ENCODE data around the gene CARD8.

DNA sequence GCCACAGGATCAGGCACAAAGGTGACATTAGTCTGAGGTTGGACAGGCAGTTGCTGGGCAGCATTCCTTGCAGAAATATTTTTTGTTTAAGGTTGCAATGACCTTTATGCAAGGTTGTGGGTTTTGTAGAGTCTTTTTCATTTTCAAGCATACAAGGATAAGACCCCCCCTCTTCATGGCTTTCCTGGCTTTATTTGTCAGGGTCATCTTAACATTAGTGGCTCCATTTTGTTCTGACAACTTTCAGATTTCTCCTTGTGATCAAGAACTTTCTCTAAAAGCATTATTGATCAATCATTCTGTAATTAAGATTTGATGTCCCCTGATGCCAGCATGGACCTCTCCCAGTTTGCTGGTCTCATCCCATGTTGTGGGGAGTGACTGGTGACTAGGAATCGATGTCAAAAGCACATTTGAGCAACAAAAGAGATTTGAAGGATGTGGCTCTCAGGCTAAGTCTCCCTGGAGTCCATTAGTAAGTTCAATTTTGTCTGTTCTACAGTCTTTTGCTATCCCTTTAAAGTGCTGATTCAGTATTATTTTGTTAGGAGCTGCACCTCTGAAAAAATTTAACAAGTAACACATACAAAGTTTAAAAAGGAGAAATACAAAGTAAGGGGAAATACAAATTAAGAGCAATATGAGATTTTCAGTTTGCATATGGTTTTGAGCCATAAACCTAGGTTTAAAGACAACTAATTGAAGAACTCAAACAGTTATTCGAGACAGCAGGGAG, 5.3 kb downstream of the CARD8 start:
- no peak for TF ChIP-seq POLR2AphosphoS5 (IDR thresholded peaks at IDR 0.05)
- TF ChIP-seq, protein P1, sequence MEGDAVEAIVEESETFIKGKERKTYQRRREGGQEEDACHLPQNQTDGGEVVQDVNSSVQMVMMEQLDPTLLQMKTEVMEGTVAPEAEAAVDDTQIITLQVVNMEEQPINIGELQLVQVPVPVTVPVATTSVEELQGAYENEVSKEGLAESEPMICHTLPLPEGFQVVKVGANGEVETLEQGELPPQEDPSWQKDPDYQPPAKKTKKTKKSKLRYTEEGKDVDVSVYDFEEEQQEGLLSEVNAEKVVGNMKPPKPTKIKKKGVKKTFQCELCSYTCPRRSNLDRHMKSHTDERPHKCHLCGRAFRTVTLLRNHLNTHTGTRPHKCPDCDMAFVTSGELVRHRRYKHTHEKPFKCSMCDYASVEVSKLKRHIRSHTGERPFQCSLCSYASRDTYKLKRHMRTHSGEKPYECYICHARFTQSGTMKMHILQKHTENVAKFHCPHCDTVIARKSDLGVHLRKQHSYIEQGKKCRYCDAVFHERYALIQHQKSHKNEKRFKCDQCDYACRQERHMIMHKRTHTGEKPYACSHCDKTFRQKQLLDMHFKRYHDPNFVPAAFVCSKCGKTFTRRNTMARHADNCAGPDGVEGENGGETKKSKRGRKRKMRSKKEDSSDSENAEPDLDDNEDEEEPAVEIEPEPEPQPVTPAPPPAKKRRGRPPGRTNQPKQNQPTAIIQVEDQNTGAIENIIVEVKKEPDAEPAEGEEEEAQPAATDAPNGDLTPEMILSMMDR (IDR thresholded peaks at IDR 0.05), result no peak
- TF ChIP-seq EP300 (IDR thresholded peaks at IDR 0.05), result no peak
- TF ChIP-seq POLR2A (IDR thresholded peaks at IDR 0.05), result no peak

All from upper lobe of left lung (tissue), 4 donors.